ENCODE results near the gene IRX3. TPM values are rescaled to one million over a fixed set of nuclear protein-coding genes. Genes with fewer than 3 reads are reported as not detected.

The IRX3 gene
- total RNA-seq, 1 donor from 2014 or later: 13.0 TPM

GRCh38 chr16:54327609-54328008 lies 41.0 kb upstream of the IRX3 start:
- Mint-ChIP-seq H3K4me1 (ENCODE audit: low read depth, unreplicated experiment) (peaks cover 14% of the 10 kb centered on the region), H3K9me3 (ENCODE audit: unreplicated experiment) (peaks cover 1% of the 10 kb centered on the region), H3K4me3 (ENCODE audit: unreplicated experiment) (no peak overlapping the region), H3K27ac (ENCODE audit: unreplicated experiment) (no peak overlapping the region), H3K27me3 (ENCODE audit: unreplicated experiment) (peaks cover 4% of the 10 kb centered on the region), H3K36me3 (ENCODE audit: unreplicated experiment) (no peaks in the 10 kb centered on the region)
- no peak for TF ChIP-seq CTCF (IDR thresholded peaks at IDR 0.05; ENCODE audit: partially characterized antibody, unreplicated experiment)
- DNase-seq: no peak

GRCh38 chr16:54326266-54326662 lies 39.7 kb upstream of the IRX3 start:
- no peak overlapping the region for H3K27ac Mint-ChIP-seq (ENCODE audit: unreplicated experiment)
- H3K27me3 Mint-ChIP-seq (ENCODE audit: unreplicated experiment): peaks cover 1% of the 10 kb centered on the region
- H3K9me3 Mint-ChIP-seq (ENCODE audit: unreplicated experiment): peaks cover 3% of the 10 kb centered on the region
- no peaks in the 10 kb centered on the region for H3K36me3 Mint-ChIP-seq (ENCODE audit: unreplicated experiment)
- H3K4me3 Mint-ChIP-seq (ENCODE audit: unreplicated experiment): no peak overlapping the region
- TF ChIP-seq CTCF (IDR thresholded peaks at IDR 0.05; ENCODE audit: partially characterized antibody, unreplicated experiment): no peak
- DNase-seq: no peak
- H3K4me1 Mint-ChIP-seq (ENCODE audit: low read depth, unreplicated experiment): peaks cover 11% of the 10 kb centered on the region

GRCh38 chr16:54325616-54326265 lies 39.2 kb upstream of the IRX3 start:
- no peak overlapping the region for H3K27ac Mint-ChIP-seq (ENCODE audit: unreplicated experiment)
- H3K4me1 Mint-ChIP-seq (ENCODE audit: low read depth, unreplicated experiment): peaks cover 7% of the 10 kb centered on the region
- no peak for TF ChIP-seq CTCF (IDR thresholded peaks at IDR 0.05; ENCODE audit: partially characterized antibody, unreplicated experiment)
- no peak overlapping the region for H3K4me3 Mint-ChIP-seq (ENCODE audit: unreplicated experiment)
- peaks cover 3% of the 10 kb centered on the region for H3K9me3 Mint-ChIP-seq (ENCODE audit: unreplicated experiment)
- DNase-seq: no peak
- no peaks in the 10 kb centered on the region for H3K36me3 Mint-ChIP-seq (ENCODE audit: unreplicated experiment)
- H3K27me3 Mint-ChIP-seq (ENCODE audit: unreplicated experiment): peaks cover 1% of the 10 kb centered on the region

GRCh38 chr16:54324716-54325115 lies 38.1 kb upstream of the IRX3 start:
- no peak overlapping the region for H3K27ac Mint-ChIP-seq (ENCODE audit: unreplicated experiment)
- no peak for TF ChIP-seq CTCF (IDR thresholded peaks at IDR 0.05; ENCODE audit: partially characterized antibody, unreplicated experiment)
- no peak overlapping the region for H3K4me3 Mint-ChIP-seq (ENCODE audit: unreplicated experiment)
- H3K27me3 Mint-ChIP-seq (ENCODE audit: unreplicated experiment): peaks cover 1% of the 10 kb centered on the region
- peaks cover 5% of the 10 kb centered on the region for H3K9me3 Mint-ChIP-seq (ENCODE audit: unreplicated experiment)
- H3K36me3 Mint-ChIP-seq (ENCODE audit: unreplicated experiment): no peaks in the 10 kb centered on the region
- peaks cover 14% of the 10 kb centered on the region for H3K4me1 Mint-ChIP-seq (ENCODE audit: low read depth, unreplicated experiment)
- no peak for DNase-seq

- peak overlapping the region; percentile 36 for H3K27ac Mint-ChIP-seq (ENCODE audit: unreplicated experiment)
- no peak for DNase-seq
These were observed 34.2 kb upstream of the IRX3 start for GRCh38 chr16:54320697-54321340.

More at GRCh38 chr16:54320697-54321340, 34.2 kb upstream of the IRX3 start:
- Mint-ChIP-seq H3K36me3 (ENCODE audit: unreplicated experiment) (no peaks in the 10 kb centered on the region), H3K9me3 (ENCODE audit: unreplicated experiment) (peaks cover 3% of the 10 kb centered on the region), H3K4me3 (ENCODE audit: unreplicated experiment) (peak overlapping the region; percentile 14), H3K27me3 (ENCODE audit: unreplicated experiment) (peaks cover 2% of the 10 kb centered on the region), H3K4me1 (ENCODE audit: low read depth, unreplicated experiment) (peaks cover 11% of the 10 kb centered on the region)
- TF ChIP-seq CTCF (IDR thresholded peaks at IDR 0.05; ENCODE audit: partially characterized antibody, unreplicated experiment): no peak

Measured in glutamatergic neuron (in vitro differentiated cells).